Activated CD4-positive, CD25-positive, alpha-beta regulatory T cell treated with anti-CD3 and anti-CD28 coated beads, Interleukin-2, amount 50 U/mL, for 72 hours (primary cell): ENCODE measurements around the gene VEGFA.

Experiments used
- DNase-seq: peaks from one replicate; pipeline ENCODE4 v3.0.0; 2021

The VEGFA gene

DNA sequence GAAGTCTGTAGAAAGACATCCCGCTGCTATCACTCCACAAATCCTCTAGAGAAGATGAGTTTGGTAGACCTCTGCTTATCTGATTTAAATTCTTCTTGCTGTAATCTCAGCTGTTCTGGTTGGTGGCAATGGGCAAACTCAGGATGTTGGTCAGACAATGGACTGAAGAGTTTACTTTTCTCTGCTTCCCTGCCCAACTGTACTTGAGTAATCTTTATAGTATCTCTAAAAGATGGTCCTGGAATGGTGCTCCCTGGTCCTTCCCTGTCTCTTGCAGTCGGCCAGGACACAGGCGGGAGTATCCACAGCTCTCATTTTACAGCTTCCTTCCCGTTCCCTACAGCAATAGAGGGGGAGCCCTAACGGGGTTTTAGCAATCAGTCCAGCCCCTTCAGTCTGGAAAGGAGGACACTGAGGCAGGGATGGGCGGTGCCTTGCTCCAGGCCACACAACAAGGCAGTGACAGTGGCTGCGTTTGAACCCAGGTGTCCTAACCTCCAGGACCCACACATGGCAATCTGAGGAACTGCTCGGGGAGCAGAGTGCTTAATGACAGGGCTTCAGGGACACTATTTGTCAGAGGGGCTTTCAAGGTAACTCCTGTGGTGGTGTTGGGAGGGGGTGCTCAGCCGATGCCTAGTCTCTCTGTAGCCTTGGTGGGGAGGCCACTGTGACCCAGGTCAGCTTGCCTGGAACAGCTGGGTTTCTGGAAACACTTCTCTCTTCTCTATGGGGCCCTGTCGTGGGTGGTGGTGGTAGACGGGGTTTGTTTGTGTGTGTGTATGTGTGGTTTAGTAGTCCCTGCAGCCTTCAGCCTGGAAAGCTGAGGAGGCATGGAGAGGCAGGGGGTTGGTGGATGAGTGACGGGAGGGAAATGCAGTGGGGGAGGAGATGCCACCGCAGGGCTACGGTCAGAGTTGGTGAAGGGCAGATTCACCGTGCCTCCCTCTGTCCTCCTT lies 9.5 kb upstream of the VEGFA start:
- no peak for DNase-seq

DNA sequence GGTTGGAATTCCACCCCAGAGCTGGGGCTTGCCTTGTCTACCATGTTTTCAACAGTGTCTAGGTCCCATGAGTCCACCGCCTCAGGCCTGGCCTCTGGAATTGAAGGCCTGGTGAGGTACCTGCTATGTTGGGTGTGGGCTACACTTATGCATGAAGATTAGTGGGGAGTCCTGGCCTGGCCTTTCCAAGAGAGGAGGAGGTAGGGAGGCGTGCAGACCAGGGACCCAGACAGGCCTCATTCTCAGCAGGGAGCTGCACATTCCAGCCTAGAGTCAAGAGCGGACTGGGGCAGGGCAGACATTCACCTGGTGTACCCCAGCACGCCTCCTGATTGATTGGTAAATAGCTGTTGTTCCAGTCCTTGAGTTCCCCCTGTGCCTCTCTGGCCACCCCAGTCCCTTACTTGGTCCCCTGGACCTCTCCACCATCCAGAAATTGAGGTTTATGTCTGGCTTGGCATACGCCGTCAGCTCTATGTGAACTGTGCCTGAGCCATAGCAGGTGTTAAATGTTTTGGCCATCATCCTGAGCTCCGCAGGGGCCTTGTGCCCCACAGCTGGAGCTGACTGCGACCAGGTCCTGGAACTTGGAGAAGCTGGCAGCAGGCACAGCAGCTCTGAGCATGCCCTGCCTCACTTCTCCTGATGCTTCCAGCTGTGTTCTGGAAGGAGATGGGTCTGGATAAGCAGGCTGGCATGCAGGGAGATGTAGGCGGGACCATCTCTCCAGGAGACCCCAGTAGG lies 8.2 kb upstream of the VEGFA start:
- no peak for DNase-seq

DNA sequence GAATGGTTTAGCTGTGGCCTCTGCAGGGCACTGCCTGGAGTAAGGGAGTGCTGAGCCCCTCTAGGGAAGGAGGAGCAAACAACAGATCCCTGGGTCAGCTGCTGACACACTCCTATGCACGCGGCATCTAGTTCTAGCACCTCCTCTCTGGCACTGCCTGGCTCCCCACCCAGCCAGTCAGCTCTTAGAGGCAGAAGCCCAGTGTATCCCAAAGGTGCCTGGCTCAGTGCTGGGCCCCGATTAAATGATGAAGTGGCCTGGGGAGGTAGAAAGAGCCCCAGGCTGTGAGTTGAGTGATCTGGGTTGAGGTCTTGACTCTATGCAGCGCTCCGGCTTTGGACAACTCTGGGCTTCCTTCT lies 7.6 kb upstream of the VEGFA start:
- no peak for DNase-seq

DNA sequence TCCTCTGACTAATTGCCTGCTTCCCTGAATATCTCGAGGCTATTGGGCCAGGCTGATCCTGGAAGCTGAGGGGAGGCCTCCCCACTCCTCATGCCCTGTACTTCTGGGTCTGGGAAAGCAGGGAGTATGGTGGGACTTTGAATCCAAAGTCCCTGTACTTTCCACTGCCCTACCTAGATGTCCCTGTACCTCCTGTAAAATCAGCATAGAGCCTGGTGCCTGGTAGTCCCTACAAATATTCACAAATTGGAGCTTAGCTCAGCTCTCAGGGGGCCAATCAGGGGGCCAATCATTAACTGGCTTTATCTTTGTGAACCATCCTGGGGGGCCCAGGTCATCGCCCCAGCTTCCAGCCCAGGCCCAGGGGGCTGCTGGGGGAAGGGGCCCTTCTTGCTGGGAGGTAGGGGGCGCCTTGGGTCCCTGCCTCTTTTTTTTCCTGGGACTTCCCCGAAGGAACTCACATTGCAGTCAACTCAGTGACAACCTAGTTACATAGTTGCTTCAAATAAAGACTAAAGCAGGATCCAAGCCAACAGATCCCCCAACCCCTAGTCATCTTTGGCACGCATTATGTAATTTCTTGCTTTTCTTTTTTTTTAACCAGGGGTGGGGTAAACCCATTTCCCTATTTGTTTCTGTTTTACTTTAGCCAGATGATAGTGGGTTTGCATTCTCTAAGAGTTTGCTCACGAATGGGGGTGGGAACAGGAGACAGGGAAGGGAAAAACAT lies 6.9 kb upstream of the VEGFA start:
- no peak for DNase-seq

DNA sequence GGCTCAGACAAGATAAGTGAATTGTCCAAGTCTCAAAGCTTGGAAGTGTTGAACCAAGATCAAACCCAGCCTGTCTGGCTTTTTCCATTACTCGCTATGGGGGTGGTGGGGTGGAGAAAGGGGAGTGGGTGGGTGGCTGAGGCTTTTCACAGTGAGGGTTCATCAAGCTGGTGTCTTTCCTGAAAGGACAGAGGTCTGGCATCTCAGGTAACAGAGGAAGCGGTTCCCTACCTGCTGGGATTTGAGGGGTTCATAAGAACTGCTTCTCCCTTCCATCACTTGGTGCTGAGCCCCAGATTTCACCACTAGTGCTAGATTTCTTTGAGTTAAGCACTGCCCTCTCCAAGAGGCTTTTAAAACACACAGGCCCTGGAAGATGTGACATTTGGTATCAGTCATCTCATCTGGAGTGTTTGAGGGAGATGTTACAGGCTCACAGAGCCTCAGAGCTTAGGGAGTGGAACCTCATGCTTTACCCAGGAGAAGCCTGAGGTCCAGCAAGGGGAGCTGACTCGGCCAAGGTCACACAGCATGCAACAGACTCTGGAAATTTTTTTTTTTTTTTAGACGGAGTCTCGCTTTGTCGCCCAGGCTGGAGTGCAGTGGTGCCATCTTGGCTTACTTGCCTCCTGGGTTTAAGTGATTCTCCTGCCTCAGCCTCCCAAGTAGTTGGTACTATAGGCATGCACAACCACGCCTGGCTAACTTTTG lies 6.0 kb upstream of the VEGFA start:
- DNase-seq, result no peak

DNA sequence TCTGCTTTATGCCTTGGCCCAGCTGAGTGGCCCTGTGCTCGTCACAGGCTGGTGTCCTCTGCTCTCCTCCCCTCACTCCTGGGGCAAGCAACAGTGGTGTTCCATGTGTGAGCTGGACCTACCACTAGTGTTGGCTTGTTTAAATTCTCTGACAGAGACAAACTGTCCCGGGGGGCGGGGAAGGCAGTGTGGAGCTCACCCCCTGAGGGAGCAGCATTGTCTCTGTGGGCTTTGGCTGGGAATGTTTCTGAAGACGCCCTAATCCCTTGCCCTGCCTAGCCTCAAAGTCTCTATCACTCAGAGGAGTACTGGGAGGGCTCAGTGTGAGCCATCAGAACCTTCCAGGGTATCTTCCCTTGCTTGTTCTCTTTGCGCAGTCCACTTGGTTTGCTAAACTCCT lies 5.2 kb upstream of the VEGFA start:
- DNase-seq, result no peak

DNA sequence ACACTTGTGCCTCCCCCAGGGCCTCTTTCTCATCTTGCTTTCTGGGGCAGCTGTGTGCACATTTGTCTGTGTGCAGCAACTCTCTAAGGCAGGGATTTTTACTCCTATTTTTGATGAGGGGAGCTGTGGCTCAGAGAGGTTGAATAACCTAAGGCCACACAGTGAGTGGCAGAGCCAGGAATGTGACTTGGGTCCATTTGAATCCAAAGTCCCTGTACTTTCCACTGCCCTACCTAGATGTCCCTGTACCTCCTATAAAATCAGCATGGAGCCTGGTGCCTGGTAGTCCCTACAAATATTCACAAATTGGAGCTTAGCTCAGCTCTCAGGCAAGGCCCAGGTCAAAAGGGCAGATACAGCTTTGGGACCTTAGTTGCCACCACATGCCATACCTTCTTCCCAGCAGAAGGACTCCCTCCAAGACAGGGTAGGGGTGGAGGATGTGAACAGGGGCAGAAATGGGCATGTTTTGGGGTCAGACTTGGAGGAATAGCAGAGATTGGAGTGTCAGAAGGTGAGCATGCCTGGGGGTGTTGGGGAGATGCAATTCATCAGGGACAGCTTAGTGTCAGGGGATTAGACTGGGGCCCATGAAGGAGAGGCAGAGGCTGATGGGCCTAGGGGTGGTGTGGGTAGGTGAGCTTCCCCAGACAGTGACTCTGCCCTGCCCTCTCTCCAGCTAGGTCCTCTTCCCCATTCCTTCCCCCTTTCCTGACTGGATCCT lies 4.1 kb upstream of the VEGFA start:
- no peak for DNase-seq

DNA sequence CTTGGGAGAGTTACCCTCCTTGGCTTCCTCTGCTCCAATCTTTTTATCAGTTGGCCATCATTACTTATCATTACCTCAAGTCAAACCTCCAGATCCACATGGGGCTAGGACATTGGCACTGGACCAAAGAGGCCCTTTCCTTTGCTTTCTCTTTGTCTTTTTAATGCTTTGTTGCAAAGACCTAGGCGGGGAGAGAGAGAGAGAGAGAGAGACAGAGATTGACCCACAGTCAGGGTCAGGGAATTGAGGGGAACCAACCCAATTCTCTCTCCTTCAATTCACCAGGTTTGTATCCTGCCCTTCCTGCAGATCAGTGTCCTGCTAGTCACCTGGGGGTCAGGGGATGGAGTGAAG lies 3.5 kb upstream of the VEGFA start:
- DNase-seq, result no peak

DNA sequence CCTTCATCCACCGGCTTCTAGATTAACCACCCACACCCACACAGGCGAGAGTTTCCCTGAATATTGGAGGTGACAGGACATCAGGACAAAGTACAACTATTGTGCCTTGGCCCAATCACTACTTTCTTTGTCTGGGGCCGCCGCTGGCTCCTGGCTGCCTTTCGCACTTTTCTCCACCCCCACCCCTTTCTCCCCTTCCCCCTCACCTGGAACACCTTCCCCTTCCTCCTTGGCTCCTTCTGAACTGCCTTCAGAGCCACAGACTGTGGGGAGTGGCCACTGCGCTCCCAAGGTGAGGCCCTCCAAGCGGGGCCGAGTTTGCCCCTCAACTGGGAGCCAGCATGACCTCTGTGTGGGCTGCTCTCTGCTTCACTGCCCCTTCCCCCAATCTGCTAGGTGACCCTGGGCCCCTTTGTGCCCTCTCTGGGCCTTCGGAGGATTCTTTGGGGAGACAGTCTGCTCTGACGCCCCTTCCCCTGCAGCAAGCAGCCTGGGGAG lies 3.0 kb upstream of the VEGFA start:
- no peak for DNase-seq

DNA sequence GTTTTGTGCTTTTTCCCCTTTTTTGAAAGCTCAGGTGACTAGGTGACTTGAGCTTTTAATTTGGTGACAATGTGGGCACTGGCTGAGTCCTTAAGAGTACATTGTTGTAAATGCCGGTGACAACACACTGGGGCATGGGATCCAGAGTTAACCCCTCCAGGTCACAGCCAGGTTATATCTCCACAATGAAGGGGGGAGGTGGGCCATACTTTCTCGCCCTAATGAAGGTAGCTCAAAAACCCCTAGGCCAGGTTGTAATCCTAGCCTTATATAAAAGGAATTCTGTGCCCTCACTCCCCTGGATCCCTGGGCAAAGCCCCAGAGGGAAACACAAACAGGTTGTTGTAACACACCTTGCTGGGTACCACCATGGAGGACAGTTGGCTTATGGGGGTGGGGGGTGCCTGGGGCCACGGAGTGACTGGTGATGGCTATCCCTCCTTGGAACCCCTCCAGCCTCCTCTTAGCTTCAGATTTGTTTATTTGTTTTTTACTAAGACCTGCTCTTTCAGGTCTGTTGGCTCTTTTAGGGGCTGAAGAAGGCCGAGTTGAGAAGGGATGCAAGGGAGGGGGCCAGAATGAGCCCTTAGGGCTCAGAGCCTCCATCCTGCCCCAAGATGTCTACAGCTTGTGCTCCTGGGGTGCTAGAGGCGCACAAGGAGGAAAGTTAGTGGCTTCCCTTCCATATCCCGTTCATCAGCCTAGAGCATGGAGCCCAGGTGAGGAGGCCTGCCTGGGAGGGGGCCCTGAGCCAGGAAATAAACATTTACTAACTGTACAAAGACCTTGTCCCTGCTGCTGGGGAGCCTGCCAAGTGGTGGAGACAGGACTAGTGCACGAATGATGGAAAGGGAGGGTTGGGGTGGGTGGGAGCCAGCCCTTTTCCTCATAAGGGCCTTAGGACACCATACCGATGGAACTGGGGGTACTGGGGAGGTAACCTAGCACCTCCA lies 2.2 kb upstream of the VEGFA start:
- no peak for DNase-seq

DNA sequence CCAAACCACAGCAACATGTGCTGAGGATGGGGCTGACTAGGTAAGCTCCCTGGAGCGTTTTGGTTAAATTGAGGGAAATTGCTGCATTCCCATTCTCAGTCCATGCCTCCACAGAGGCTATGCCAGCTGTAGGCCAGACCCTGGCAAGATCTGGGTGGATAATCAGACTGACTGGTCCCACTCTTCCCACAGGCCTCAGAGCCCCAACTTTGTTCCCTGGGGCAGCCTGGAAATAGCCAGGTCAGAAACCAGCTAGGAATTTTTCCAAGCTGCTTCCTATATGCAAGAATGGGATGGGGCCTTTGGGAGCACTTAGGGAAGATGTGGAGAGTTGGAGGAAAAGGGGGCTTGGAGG lies 1.5 kb upstream of the VEGFA start:
- DNase-seq, result no peak

DNA sequence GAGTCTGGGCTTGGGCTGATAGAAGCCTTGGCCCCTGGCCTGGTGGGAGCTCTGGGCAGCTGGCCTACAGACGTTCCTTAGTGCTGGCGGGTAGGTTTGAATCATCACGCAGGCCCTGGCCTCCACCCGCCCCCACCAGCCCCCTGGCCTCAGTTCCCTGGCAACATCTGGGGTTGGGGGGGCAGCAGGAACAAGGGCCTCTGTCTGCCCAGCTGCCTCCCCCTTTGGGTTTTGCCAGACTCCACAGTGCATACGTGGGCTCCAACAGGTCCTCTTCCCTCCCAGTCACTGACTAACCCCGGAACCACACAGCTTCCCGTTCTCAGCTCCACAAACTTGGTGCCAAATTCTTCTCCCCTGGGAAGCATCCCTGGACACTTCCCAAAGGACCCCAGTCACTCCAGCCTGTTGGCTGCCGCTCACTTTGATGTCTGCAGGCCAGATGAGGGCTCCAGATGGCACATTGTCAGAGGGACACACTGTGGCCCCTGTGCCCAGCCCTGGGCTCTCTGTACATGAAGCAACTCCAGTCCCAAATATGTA lies 957 bp upstream of the VEGFA start:
- no peak for DNase-seq

DNA sequence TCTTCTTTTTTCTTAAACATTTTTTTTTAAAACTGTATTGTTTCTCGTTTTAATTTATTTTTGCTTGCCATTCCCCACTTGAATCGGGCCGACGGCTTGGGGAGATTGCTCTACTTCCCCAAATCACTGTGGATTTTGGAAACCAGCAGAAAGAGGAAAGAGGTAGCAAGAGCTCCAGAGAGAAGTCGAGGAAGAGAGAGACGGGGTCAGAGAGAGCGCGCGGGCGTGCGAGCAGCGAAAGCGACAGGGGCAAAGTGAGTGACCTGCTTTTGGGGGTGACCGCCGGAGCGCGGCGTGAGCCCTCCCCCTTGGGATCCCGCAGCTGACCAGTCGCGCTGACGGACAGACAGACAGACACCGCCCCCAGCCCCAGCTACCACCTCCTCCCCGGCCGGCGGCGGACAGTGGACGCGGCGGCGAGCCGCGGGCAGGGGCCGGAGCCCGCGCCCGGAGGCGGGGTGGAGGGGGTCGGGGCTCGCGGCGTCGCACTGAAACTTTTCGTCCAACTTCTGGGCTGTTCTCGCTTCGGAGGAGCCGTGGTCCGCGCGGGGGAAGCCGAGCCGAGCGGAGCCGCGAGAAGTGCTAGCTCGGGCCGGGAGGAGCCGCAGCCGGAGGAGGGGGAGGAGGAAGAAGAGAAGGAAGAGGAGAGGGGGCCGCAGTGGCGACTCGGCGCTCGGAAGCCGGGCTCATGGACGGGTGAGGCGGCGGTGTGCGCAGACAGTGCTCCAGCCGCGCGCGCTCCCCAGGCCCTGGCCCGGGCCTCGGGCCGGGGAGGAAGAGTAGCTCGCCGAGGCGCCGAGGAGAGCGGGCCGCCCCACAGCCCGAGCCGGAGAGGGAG lies 580 bp downstream of the VEGFA start:
- peak; percentile 57 for DNase-seq

DNA sequence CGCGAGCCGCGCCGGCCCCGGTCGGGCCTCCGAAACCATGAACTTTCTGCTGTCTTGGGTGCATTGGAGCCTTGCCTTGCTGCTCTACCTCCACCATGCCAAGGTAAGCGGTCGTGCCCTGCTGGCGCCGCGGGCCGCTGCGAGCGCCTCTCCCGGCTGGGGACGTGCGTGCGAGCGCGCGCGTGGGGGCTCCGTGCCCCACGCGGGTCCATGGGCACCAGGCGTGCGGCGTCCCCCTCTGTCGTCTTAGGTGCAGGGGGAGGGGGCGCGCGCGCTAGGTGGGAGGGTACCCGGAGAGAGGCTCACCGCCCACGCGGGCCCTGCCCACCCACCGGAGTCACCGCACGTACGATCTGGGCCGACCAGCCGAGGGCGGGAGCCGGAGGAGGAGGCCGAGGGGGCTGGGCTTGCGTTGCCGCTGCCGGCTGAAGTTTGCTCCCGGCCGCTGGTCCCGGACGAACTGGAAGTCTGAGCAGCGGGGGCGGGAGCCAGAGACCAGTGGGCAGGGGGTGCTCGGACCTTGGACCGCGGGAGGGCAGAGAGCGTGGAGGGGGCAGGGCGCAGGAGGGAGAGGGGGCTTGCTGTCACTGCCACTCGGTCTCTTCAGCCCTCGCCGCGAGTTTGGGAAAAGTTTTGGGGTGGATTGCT lies 1.3 kb downstream of the VEGFA start:
- DNase-seq, result peak; percentile 56

DNA sequence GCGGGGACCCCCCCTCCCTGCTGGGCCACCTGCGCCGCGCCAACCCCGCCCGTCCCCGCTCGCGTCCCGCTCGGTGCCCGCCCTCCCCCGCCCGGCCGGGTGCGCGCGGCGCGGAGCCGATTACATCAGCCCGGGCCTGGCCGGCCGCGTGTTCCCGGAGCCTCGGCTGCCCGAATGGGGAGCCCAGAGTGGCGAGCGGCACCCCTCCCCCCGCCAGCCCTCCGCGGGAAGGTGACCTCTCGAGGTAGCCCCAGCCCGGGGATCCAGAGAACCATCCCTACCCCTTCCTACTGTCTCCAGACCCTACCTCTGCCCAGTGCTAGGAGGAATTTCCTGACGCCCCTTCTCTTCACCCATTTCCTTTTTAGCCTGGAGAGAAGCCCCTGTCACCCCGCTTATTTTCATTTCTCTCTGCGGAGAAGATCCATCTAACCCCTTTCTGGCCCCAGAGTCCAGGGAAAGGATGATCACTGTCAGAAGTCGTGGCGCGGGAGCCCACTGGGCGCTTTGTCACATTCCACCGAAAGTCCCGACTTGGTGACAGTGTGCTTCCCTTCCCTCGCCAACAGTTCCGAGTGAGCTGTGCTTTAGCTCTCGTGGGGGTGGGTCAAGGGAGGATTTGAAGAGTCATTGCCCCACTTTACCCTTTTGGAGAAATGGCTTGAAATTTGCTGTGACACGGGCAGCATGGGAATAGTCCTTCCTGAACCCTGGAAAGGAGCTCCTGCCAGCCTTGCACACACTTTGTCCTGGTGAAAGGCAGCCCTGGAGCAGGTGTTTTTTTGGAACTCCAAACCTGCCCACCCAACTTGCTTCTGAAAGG lies 2.1 kb downstream of the VEGFA start:
- DNase-seq, result peak; percentile 68

DNA sequence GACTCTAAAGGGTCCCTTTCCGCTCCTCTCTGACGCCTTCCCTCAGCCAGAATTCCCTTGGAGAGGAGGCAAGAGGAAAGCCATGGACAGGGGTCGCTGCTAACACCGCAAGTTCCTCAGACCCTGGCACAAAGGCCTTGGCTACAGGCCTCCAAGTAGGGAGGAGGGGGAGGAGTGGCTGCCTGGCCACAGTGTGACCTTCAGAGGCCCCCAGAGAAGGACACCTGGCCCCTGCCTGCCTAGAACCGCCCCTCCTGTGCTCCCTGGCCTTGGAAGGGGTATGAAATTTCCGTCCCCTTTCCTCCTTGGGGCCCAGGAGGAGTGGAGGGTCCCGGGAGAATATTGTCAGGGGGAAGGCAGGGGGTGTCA lies 2.7 kb downstream of the VEGFA start:
- no peak for DNase-seq

DNA sequence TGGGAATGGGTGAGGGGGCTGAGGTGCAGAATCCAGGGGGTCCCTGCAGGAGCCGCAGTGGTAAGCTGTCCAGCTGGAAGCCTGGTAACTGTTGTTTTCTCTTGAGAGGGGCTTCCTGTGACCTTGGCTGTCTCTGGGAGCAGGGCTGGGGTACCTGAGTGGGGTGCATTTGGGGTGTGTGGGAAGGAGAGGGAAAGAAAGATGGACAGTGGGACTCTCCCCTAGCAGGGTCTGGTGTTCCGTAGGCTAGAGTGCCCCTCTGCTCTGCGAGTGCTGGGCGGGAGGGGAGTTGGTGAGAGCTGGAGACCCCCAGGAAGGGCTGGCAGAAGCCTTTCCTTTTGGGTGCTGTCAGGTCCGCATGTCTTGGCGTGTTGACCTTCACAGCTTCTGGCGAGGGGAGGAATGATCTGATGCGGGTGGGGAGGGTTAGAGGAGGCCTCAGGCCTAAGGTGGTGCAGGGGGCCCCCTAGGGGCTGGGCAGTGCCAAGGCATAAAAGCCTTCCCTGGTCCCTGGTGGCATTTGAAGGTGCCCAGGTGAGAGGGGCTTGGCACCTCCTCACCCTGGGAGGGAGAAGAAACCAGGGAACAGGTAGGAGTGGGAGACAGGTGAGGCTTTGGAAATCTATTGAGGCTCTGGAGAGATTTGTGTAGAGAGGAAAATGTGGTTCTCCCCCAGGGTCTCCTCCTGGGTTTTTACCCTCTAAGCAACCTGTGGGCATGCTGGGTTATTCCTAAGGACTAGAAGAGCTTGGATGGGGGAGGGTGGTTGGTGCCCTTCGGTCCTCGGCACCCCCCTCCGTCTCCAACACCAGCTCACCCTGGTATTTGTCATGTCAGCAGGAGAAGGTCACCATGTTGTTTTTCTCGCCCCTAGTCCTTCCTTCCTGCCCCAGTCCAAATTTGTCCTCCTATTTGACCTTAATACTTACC lies 3.3 kb downstream of the VEGFA start:
- DNase-seq, result no peak
